Inflammatory macrophage treated with lipopolysaccharide for 4 hours (primary cell): Measurements from ENCODE around the gene PRPS2.
A peak's percentile ranks its signal among the peaks of the same experiment; 100 is the strongest.

ENCODE experiments used
- DNase-seq: peaks from one replicate; pipeline ENCODE4 v3.0.0-alpha.2; 2020

PRPS2 gene

DNA sequence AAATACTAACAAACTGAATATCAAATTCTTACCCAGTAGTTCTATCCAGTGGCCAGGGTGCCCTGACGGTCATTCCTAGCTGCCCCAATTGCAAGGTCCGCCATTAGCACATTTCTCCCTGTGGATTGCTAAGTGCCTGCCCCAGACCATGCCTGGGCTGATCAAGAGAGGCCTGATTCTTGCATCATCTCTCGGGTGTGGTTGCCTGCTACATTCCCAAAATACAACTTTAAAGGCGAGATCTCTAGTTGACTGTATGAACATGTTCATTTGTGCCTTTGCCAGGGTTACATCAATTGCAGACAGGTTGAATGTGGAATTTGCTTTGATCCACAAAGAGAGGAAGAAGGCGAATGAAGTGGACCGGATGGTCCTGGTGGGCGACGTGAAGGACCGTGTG lies 28.0 kb downstream of the PRPS2 start:
- DNase-seq, result no peak

DNA sequence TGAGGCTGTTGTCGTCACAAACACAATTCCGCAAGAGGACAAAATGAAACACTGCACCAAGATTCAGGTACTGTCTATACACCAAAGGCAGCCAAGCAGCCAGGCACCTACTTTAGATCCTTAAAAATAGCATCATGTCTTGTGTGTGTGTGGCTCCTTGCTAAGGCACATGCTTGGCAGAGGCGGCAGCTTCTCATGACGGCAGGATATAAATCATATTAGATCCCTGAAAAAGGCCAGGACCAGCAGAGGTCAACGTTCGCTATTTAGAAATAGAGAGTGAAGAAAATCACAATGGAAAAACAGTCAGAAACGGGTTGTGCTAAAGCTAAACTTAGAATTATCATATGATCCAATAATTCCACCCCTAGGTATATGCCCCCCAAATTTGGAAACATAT lies 29.5 kb downstream of the PRPS2 start:
- no peak for DNase-seq

DNA sequence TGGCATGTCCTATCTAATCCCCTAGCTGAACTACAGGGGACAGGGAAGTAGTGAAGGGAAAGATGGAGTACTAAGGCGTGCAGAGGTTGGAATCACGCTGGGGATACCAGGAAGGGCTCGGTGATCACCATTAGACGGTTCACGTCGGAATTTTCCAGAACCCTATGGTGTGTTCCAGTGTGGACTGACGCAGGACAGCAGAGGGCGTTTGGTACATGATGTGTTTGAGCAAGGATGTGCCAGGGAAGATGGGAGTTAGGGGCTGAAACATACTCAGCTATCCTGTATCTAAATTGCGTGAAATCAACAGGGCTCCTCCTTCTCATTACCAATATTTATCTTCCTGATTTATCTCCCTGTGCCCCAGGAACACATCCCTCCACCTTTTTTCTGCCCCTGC lies 33.7 kb downstream of the PRPS2 start:
- DNase-seq, result no peak

DNA sequence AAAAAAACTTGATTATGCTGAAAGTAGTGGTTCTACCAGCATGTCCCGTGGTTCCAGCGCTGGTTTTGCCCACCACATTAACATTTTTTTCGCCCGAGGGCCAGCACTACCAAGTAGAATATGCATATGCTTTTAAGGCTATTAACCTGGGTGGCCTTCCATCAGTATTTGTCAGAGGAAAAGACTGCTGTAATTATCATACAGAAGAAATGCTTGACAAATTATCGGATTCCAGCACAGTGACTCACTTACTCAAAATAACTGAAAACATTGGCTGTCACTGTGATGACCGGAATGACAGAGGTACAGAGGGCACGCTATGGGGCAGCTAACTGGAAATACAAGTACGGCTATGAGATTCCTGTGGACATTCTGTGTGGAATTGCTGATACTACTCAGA lies 34.6 kb downstream of the PRPS2 start:
- DNase-seq, result no peak

DNA sequence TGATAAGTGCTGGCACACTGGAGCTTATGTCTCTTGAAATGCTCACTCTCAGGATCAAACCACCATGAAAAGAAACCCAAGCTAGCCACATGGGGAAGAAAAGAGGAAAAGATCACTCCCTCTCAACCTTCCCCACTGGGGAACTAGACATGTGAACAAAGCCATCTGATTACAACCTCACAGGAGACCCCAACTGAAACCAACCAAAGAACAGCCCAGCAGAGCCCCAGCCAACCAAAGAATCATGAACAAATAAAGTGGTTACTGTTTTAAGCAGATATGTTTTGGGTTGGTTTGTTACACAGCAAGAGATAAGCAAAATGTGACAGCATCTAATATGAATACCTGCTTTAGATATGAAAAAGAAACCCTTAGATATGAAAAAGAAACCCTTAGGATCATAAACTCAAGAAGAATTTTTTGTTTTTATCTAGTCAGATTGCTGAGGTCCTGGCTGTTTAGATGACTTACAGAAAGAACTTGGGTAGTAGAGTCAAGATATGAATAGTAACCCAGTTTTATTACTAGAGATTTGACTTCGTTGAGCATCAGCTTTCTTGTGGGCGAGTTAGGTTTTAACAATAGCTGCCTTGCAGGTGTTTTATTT lies 52.0 kb downstream of the PRPS2 start:
- DNase-seq, result no peak

DNA sequence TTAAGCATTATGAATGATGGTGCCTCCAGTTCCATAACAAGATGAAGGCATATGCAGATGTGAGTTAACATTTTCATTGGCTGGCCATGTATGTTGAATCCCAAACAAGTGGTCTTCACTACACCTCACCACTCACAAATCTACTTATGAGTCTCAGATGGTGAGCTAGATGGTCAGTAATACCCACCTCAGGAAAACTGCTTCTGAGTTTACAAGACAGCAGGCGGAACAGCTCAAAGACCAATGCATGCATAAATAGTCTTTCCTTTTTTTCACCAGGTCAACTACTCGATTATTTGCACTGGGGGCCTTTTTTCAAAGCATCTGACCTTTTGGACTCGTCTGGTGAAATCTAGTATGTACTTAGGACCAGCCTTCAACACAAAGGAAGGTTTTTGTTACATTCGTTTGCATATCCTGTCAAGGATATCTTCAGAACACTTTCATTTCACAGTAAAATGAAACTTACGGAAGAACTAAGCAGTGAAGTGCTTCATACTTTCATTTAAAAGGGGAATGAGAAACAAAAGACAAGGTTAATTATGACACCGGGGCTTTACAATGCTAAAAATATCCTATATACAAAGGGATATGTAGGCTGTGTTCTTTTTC lies 52.6 kb downstream of the PRPS2 start:
- peak; percentile 63 for DNase-seq

DNA sequence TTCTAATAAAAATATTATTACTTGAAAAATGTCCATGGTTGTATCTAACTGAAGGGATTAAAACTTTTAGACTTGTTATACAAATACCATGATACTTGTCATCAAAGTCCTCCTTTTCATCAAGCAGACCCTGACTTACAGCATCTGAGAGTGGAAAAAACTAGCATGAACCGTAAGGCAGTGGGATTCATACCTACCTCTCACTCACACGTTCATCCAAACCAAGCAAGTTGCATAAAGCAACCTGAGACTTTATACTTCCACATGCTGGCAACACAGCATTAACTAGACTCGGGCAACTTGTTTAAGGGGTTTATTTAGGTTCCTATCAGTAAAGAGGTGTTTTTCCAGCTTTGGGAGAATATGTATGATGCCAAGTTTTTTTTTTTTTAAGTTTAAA lies 53.1 kb downstream of the PRPS2 start:
- no peak for DNase-seq

DNA sequence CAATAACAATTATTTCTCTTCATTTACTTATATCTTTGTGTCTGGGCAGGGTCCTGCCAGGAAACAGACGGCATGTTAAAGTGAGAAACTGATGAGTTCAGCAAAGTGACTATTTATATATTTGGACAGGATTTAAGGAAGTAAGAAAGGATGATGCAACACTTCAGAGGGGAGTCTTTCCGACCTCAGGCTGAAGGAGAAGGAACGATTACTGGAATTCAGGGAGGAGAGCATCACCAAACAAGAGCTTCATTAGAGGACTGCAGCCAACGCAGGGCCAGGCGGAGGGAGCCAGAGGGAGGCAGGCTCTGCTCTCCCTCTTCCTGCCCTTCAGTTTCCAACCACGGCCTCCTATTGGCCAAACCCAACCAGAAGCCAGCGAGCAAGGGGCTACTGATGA lies 74.1 kb downstream of the PRPS2 start:
- peak; percentile 48 for DNase-seq

DNA sequence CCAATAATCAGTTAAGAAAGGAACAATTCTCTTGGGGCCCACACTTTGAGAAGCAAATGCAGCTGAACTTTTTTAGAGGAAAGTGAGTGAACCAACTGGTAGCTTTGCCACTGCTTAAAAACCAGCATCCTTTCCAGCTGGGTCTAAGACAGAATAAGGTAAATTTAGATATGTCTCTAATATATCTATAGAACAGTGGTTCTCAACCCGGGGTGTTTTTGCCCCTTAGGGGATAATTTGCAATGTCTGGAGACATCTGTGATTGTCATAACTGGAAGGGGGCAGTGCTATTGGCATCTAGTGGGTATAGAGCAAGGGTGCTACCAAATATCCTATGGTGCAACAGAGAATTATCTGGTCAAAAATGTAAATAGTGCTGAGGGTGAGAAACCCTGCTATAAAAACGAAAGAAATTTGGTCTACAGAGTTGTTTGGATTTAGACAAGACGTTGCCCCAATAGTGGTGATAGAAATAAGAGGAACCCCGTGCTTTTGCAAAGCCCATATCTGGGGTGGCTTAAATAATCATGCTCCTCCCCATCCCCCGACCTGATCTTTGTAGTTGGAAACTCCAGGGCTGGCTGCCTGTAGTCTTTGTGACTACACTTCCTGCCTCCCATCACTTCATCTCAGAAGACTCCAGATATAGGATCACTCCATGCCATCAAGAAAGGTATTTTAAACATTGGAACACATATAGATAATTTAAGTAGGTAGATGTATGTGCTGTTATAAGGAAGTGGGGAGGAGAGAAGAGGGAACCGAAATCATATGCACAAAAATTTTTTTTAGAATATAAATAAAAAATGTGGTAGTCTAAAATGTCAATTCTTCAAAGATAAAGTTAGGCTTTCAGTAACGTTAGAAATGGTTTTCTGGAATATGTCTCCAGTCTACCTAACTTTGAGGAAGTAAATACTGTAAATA lies 75.5 kb downstream of the PRPS2 start, which contains the start of gene TLR7:
Gene TLR7 (plus strand): TSS at position 622 of the 927 bp plus-strand sequence. CDS start 507 bp downstream, outside the sequence.
- peak; percentile 28 for DNase-seq

DNA sequence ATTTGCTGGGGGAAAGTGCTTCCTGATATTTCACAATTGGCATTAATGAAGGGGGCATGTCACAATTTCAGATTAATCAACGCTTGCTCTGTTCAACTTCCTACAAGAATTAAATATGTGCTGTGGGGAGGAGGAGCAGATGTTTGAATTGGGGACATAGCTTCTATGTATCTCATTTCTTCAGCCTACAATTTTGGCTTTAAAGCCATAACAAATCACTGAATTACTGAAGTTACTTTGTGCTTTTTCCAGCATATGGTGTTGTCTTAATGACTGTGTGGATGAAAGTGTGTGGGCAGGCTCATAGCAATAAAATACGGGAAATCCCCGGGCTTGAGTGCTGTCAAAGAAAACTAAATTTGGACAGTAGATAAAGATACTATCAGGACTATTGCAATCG lies 76.5 kb downstream of the PRPS2 start:
- peak; percentile 54 for DNase-seq

DNA sequence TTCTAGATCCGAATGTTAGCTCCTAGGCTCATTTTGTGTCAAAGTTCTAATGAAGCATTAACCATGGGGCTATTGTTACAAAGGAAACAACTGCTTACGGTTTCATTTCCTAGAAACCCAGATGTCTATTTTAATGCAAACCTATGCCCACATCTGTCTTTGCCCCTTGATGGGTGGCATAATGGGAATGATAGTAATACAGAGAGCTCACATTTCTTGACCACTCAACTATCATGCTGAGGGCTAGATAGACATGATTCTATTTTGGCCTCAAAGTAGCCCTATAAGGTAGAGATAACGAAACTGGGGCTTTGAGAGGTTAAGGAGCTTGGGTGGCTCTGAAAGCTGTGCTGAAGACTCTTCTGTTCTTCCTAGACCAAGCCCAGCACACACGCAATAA lies 77.5 kb downstream of the PRPS2 start:
- no peak for DNase-seq

DNA sequence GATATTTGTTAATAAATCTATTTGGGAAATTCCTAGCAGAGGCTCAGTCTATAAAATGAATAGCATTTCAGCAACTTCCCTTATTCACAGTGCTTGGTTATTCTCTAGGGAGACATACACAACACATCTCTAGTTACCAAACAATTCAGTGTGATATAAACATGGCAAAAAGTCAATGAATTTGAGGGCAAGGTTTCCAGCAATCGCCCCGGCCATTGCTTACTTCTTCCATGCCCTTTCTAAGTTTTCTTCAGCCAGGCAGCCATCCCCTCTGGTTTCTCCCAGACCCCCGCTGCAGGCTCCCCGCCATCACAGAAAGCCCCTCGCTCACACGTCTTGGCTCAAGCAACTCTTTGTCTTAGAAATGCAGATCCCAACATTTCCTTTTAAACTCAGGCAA lies 80.0 kb downstream of the PRPS2 start:
- peak; percentile 39 for DNase-seq

DNA sequence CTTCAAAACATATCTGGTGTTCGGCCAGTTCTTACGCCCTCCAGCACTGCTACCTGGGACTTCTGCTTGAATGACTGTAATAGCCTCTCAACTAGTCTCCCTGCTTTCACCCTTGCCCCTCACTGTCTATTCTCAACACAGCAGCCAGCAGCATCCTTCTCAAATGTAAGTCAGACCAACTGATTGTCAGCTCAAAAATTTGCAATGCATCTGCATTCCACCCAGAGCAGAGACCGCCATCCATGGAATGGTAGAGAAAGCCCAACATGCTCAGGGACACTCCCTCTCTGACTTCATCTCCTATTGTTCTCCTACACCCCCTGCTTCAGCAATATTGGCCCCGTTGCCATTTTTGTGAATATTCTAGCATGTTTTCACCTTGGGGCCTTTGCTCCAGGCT lies 81.5 kb downstream of the PRPS2 start:
- no peak for DNase-seq
